GM12878 (cell line): Measurements from ENCODE around the gene PTPRN2. TPM values are rescaled to one million over a fixed set of nuclear protein-coding genes. Genes with fewer than 3 reads are reported as not detected.

ENCODE experiments used
- ATAC-seq: fragments of 200-7000 bp; cut with Tn5 transposase; 3 replicates; pipeline ENCODE4 v1.9.1; 2020; ENCODE audit warnings: mild to moderate bottlenecking, moderate library complexity
- BruUV-seq: library from RNA; stranded (reverse); fragments of 400-500 nt; replicated peaks from 2 replicates; lab custom pipeline; 2021; lab: Mats Ljungman, UMichigan
- CTCF ChIA-PET: fragments of 300-600 bp; sonication (Branson Sonifier 250); formaldehyde crosslinking; extraction: SDS; loops from one replicate; lab custom pipeline; 2021; ENCODE audit warnings: inconsistent platforms; lab: Yijun Ruan, JAX
- POLR2A ChIA-PET: fragments of 350-600 bp; formaldehyde crosslinking; extraction: SDS; loops from one replicate; lab custom pipeline; 2021; ENCODE audit warnings: inconsistent platforms; lab: Charles Lee
- RAD21 ChIA-PET: fragments of 300-600 bp; sonication (Branson Sonifier 250); formaldehyde crosslinking; loops from one replicate; lab custom pipeline; 2023; ENCODE audit warnings: antibody characterized with exemption; ENCODE audit not compliant: unreplicated experiment; lab: Charles Lee
- SMC1A ChIA-PET: fragments of 300-600 bp; sonication (Branson Sonifier 250); formaldehyde crosslinking; loops from one replicate; lab custom pipeline; 2023; ENCODE audit not compliant: unreplicated experiment, uncharacterized antibody; lab: Charles Lee
- DNase-seq: peaks from one replicate; pipeline ENCODE4 v3.0.0-alpha.2; 2011; ENCODE audit warnings: low read depth, low spot score
- FAIRE-seq: peaks from 3 replicates; lab custom pipeline; 2011; peaks lifted over from hg19 to GRCh38; lab: Jason Lieb, UNC
- H2AFZ ChIP-seq: 2 replicates; pipeline ENCODE4 v1.6.0; 2011; ENCODE audit warnings: low read depth, low read length, control low read depth; ENCODE audit not compliant: control insufficient read depth
- H3K27ac ChIP-seq: 2 replicates; pipeline ENCODE4 v1.5.1; 2011; ENCODE audit warnings: control low read depth; ENCODE audit not compliant: control insufficient read depth, insufficient read depth
- H3K27me3 ChIP-seq, 2 experiments: replicated peaks in 1 of 2; 2 replicates each; pipeline versions ENCODE4 v1.6.0 to v1.6.1; 2011; ENCODE audit warnings: low read length in 1 of 2; ENCODE audit not compliant: control insufficient read depth in 2 of 2, insufficient read depth in 2 of 2
- H3K36me3 ChIP-seq, 2 experiments: 2 replicates each; pipeline ENCODE4 v1.5.1; 2011; ENCODE audit warnings: low read length in 1 of 2; ENCODE audit not compliant: control insufficient read depth in 2 of 2, insufficient read depth in 2 of 2
- H3K4me1 ChIP-seq: 2 replicates; pipeline ENCODE4 v1.6.1; 2011; ENCODE audit warnings: mild to moderate bottlenecking, low read length, moderate library complexity, mixed read lengths; ENCODE audit not compliant: control insufficient read depth, insufficient read depth
- H3K4me2 ChIP-seq: 2 replicates; pipeline ENCODE4 v1.6.0; 2011; ENCODE audit warnings: control low read depth; ENCODE audit not compliant: control insufficient read depth, insufficient read depth
- H3K4me3 ChIP-seq: fragments of 200-600 bp; sonication (generic); 2 replicates; pipeline ENCODE4 v1.5.1; 2016
- H3K79me2 ChIP-seq: 2 replicates; pipeline ENCODE4 v1.6.0; 2011; ENCODE audit warnings: low read length; ENCODE audit not compliant: control insufficient read depth, insufficient read depth
- H3K9ac ChIP-seq: 2 replicates; pipeline ENCODE4 v1.8.0; 2011; ENCODE audit warnings: low read length, control low read depth, mixed read lengths; ENCODE audit not compliant: control insufficient read depth, insufficient read depth
- H3K9me3 ChIP-seq: replicated peaks from 3 replicates; pipeline ENCODE4 v1.5.1; 2011; ENCODE audit warnings: mild to moderate bottlenecking, low read length; ENCODE audit not compliant: control insufficient read depth, insufficient read depth
- H4K20me1 ChIP-seq: 2 replicates; pipeline ENCODE4 v1.6.0; 2011; ENCODE audit not compliant: control insufficient read depth, insufficient read depth
- ATF2 ChIP-seq: IDR thresholded peaks from 2 replicates; pipeline ENCODE4 v1.6.1; 2012; ENCODE audit warnings: low read length, inconsistent platforms
- BMI1 ChIP-seq: fragments of 450-650 bp; IDR thresholded peaks from 2 replicates; pipeline ENCODE4 v1.6.1; 2016; ENCODE audit warnings: mild to moderate bottlenecking, moderate library complexity, borderline replicate concordance
- CBX5 ChIP-seq: sonication (generic); IDR thresholded peaks from 2 replicates; pipeline ENCODE4 v1.6.1; 2016; ENCODE audit warnings: low read depth, moderate library complexity, mild to moderate bottlenecking, inconsistent platforms
- CHD1 ChIP-seq: IDR thresholded peaks from 2 replicates; pipeline ENCODE4 v1.6.1; 2012; ENCODE audit warnings: low read depth, low read length, improper control_type of control experiment
- CTCF ChIP-seq, 3 experiments: IDR thresholded peaks in 2 of 3; conservative IDR thresholded peaks in 1 of 3; 2 replicates each; pipeline ENCODE4 v1.5.1; 2011; ENCODE audit warnings: low read depth in 3 of 3, low read length in 3 of 3, mild to moderate bottlenecking in 3 of 3, control low read depth in 2 of 3, moderate library complexity in 2 of 3, inconsistent platforms in 1 of 3, mixed read lengths in 1 of 3; ENCODE audit not compliant: control insufficient read depth in 2 of 3, insufficient read depth in 1 of 3; ENCODE audit errors: extremely low read depth in 1 of 3
- E2F8 ChIP-seq: fragments of 450-650 bp; IDR thresholded peaks from 2 replicates; pipeline ENCODE4 v1.6.1; 2018; ENCODE audit warnings: mild to moderate bottlenecking, low read depth, moderate library complexity; ENCODE audit not compliant: partially characterized antibody
- EED ChIP-seq: sonication (generic); IDR thresholded peaks from 2 replicates; pipeline ENCODE4 v1.6.1; 2016; ENCODE audit warnings: antibody characterized with exemption, low read depth
- HDAC6 ChIP-seq: fragments of 200-600 bp; sonication (generic); IDR thresholded peaks from one replicate; pipeline ENCODE4 v1.8.0; 2017; ENCODE audit warnings: antibody characterized with exemption; ENCODE audit not compliant: unreplicated experiment
- MTA2 ChIP-seq: fragments of 450-650 bp; IDR thresholded peaks from 2 replicates; pipeline ENCODE4 v1.6.1; 2016; ENCODE audit warnings: low read depth, mild to moderate bottlenecking, moderate library complexity
- NRF1 ChIP-seq: conservative IDR thresholded peaks from 2 replicates; pipeline ENCODE4 v1.6.1; 2011; ENCODE audit warnings: mild to moderate bottlenecking, low read depth, low read length, improper control_type of control experiment
- SREBF1 ChIP-seq: IDR thresholded peaks from 2 replicates; pipeline ENCODE4 v1.6.1; 2012; ENCODE audit warnings: mild to moderate bottlenecking, low read length
- TCF3 ChIP-seq: IDR thresholded peaks from 2 replicates; pipeline ENCODE4 v1.6.1; 2012; ENCODE audit warnings: low read depth, mild to moderate bottlenecking, low read length, borderline replicate concordance; ENCODE audit not compliant: insufficient read depth
- ZBTB11 ChIP-seq: fragments of 450-650 bp; formaldehyde crosslinking; IDR thresholded peaks from 2 replicates; pipeline ENCODE4 v1.5.0; 2022; ENCODE audit warnings: mild to moderate bottlenecking, missing genetic modification characterization
- WGBS: methylation state at CpG from one replicate; pipeline ENCODE4 v1.1.6; 2016; ENCODE audit warnings: low lambda C conversion rate; ENCODE audit not compliant: insufficient replicate concordance, insufficient coverage; ENCODE audit errors: missing lambda C conversion rate; 5-methylcytosine and 5-hydroxymethylcytosine counted together
- in situ Hi-C: fragments of 300-500 bp; cut with MboI; formaldehyde crosslinking; loops from 9 replicates; pipeline ENCODE4 v1.14.3; 2018; ENCODE audit warnings: mixed read lengths
- intact Hi-C: fragments of 100-400 bp; cut with micrococcal nuclease; formaldehyde crosslinking; loops from one replicate; pipeline ENCODE4 v1.14.2; 2022; ENCODE audit not compliant: unreplicated experiment
- polyA plus RNA-seq, 11 experiments: library from polyadenylated mRNA; depleted of rRNA in 4 of 11; unstranded in 6 of 11; stranded (reverse) in 5 of 11; fragments of >200 nt; fragmentation: Nextera tagmentation in 4 of 11; fragmentation: Illumina TruSeq in 1 of 11; extraction: Ambion mirVana in 4 of 11; extraction: Trizol in 1 of 11; gene quantifications; 1 replicate in 1 of 11; 2 replicates in 10 of 11; pipeline versions ENCODE4 v1.2.1 to v1.2.3, GENCODE V29; 2011 to 2016; ENCODE audit warnings: inconsistent platforms in 2 of 11, missing spikeins in 2 of 11, low read depth in 1 of 11
- total RNA-seq, 4 experiments: library from RNA; depleted of rRNA in 3 of 4; stranded (reverse); fragments of >200 nt in 3 of 4; fragmentation: Illumina TruSeq in 1 of 4; extraction: Trizol in 1 of 4; gene quantifications; 2 replicates each; pipeline versions ENCODE4 v1.2.1 to v1.2.3, GENCODE V29; 2013 to 2021

The PTPRN2 gene
- total and polyA plus RNA-seq, 10 of the 15 experiments (the other 5 are each of a cell fraction or from before 2014, with no cell fraction given) = 5.4 TPM; not detected in 9

- no peak overlapping the region for H3K27ac ChIP-seq
- no peaks in the 10 kb centered on the region for H3K36me3 ChIP-seq
- ATAC-seq = no peak
- ChIA-PET CTCF (no interaction called here), POLR2A (no interaction called here), RAD21 (no interaction called here)
- no peaks in the 10 kb centered on the region for H3K27me3 ChIP-seq
- intact Hi-C loops = no loop called here
- 22% methylated on average over 9 of the region's 9 CpGs for WGBS
- H3K4me2 ChIP-seq = no peak overlapping the region
- H3K79me2 ChIP-seq = no peaks in the 10 kb centered on the region
- no peaks in the 10 kb centered on the region for H3K4me1 ChIP-seq
- FAIRE-seq = no peak
- in situ Hi-C loops = no loop called here
- no peaks in the 10 kb centered on the region for H4K20me1 ChIP-seq
- no peak overlapping the region for H3K4me3 ChIP-seq
- TF ChIP-seq E2F8 (no peak), NRF1 (no peak), CBX5 (no peak), ATF2 (no peak), TCF3 (no peak), MTA2 (no peak), BMI1 (no peak), EED (no peak), HDAC6 (no peak), SREBF1 (no peak), ZBTB11 (no peak), CHD1 (no peak), CTCF (IDR thresholded peaks at IDR 0.05 in 2 of 3, conservative IDR thresholded peaks at IDR 0.05 in 1 of 3; ENCODE audit: control insufficient read depth in 2 of 3, extremely low read depth in 1 of 3, insufficient read depth in 1 of 3, low read depth in 3 of 3, low read length in 3 of 3) (no peak)
- TF ChIP-seq, all 136 proteins: peak for 0
- H2AFZ ChIP-seq = no peak overlapping the region
- H3K9ac ChIP-seq = no peak overlapping the region
- no TSS peak for BruUV-seq
- SMC1A ChIA-PET = no interaction called here
- H3K9me3 ChIP-seq = peaks cover 3% of the 10 kb centered on the region; the same call in 1 of the 3 replicates
- no peak for DNase-seq
Measured at GRCh38 chr7:158249692-158250091, 337.9 kb downstream of the PTPRN2 start.
